GM19395 (cell line): ENCODE results near the gene CLIC4.
"Not testable (repeated sequence)": the region's sequence is repeated elsewhere in the genome, so short reads cannot be mapped to it uniquely, and the experiment has no call there.

Experiments used
- ATAC-seq: cut with Tn5 transposase; IDR thresholded peaks from one replicate; pipeline ENCODE4 v1.9.1; 2021; ENCODE audit warnings: mild to moderate bottlenecking, moderate library complexity; ENCODE audit not compliant: unreplicated experiment

The CLIC4 gene

DNA sequence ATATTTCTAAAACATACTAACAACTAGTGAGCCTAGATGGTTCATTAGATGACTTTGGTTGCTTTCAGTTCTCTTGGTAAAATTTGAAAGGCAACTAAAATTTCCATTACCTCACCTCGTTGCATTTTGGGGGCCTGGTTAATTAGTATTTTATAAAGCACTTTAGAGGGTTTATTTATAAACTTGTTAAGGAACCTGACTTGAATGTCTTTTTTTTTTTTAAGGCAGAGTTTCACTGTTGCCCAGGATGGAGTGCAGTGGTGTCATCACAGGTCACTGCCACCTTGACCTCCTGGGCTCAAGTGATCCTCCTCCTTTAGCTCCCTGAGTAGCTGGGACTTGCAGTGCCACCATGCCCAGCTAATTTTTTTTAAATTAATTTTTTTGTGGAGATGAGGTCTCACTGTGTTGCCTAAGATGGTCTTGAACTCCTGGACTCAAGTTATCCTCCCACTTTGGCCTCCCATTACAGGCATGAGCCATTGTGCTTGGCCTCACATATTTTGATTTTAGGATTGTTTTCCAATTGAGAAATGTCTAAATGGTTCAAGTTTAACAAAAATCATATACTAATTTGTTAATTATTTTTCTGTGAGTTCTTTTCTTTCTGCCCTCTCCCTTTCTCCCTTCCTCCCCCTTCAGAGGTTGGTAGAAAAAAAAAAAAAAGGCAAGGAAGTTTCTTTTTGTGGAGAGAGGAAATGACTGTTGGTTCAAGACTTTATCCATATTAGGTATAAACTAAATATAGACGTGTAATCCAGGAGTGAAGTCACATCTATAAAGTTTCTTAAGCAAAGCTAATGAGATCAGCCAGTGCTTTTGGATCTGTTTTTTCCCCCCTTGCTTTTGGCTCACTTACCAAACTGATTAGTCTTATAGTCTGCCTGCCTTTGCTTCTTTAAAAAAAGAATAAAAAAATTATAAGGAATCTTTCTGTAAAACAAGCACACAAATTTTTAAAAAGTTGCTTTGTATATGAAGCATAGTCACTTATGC is 24.7 kb downstream of the CLIC4 start:
- no peak for ATAC-seq

DNA sequence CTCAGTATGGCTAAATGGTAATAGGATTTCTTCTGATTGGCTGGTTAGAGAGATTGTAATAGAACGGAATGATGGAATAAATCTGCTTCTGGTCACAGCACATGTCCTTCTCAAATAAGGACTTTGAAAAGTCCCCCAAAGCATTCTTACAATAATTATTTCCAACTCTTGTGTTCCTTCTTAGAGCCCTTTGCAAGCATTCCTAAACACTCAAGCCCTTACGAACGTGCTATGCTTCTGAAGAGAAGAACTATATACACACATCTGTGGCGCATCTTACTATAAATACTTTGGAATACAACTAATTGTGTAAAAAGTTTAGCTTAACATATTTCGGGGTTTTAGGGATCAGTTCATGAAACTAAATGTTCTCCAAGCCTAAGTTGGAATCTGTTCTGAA is 25.6 kb downstream of the CLIC4 start:
- no peak for ATAC-seq

DNA sequence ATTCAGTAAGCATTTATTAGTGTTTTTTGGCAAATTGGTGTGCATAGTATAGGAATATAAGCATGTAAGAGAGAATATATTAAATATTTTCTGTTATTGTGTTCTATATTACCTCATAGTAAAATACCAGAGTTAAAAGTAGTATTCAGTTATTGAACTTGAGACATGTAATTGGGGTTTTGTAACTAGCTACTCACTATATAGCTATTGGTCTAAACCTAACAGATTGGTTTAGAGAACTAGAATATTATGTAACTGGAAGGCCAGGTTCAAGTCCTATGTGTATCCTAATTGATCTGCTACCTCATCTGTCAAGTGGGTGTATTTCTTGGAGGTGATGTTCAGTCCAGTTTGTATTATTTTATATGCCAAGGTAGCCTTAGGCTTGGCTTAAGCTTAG is 26.3 kb downstream of the CLIC4 start:
- no peak for ATAC-seq

DNA sequence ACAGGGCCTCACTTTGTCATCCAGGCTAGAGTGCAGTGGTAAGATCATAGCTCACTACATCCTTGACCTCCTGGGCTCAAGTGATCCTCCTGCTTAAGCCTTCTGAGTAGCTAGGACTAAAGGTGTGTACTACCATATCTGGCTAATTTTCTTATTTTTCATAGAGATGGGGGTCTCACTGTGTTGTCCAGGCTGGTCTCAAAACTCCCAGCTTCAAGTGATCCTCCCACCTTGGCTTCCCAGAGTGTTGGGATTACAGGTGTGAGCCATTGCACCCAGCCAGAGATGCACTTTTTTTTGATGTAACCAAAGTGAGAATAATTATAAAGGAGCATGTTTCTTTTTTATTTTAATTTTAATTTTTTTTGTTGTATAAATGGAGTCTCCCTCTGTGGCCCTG is 28.4 kb downstream of the CLIC4 start:
- ATAC-seq: no peak

DNA sequence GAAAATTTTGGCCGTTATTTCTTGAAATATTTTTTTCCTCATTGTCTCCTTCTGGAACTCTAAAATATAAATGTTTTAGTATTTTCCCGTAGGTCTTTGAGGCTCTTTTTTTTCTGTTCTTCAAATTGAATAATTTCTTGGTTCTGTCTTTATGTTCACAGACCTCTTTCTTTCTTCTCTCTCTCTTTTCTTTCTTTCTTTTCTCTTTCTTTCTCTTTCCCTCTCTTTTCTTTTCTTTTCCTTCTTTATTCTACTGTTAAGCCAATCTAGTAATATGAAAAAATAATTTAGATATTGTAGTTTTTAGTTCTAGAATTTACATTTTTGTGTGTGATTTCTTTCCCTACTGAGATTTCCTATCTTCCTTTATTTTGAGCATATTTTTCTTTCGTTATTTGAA is 30.1 kb downstream of the CLIC4 start:
- no peak for ATAC-seq

DNA sequence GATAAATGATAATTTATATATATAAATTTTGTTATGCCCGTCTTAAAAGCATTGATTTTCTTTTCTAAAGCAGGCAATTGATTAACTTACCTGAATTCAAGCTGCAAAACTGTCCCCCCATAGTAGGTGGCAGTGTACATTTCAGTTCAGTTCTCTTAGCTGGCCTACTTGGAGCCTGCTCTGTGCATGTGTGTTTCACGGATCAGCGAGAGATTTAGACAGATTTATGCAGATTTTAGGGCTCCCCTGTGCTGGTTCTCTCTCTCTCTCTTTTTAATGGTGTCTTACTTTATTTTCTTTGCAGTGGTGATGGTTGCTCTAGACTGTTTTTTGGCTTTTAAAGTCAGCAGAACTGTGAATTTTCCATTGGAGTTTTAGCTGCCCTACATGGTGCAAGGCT is 30.7 kb downstream of the CLIC4 start:
- ATAC-seq: no peak

DNA sequence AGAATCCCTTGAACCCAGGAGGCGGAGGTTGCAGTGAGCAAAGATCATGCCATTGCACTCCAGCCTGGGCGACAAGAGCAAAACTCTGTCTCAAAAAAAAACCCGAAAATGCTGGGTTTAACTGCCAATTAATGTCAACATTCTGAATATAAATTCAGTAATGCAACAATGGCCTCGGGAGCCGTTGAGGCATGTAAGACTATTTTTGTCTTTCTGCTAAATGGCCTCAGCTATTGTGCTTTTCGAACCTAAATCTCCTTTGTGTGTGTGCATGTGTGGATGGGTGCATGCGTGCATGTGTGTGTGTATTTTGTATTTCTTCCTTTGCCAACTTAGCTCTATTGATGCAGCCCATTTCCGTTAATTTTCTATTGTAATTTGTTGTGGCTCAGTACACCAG is 31.6 kb downstream of the CLIC4 start:
- no peak for ATAC-seq

DNA sequence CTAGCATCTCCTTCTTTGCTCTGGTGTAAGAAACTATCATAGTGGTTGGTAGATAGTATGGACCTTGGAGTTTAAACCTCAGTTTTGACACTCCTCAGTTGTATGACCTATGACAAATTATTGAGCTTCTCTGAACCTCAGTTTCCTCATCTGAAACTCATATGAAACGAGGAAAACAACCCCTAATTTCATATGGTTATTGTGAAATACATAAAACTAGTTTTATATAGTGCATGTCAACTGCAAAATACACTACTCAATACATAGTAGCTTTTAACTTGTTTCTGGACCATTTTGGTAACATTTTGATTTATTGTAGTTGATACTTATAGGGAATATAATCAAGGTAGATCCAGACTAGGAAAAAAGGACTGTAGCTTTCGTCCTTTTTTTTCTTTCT is 32.9 kb downstream of the CLIC4 start:
- no peak for ATAC-seq

DNA sequence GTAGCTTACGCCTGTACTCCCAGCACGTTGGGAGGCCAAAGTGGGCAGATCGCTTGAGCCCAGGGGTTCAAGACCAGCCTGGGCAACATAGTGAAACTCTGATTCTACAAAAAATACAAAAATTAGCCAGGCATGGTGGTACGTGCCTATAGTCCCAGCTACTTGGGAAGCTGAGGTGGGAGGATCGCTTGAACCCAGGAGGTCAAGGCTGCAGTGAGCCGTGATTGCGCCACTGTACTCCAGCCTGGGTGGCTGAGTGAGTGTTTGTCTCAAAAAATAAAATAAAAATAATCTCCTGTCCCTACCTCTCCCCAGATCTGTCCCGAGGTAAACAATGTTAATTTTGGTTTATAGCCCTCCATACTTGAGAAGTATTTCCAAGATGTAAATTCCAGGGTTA is 34.0 kb downstream of the CLIC4 start:
- ATAC-seq: not testable (repeated sequence)

DNA sequence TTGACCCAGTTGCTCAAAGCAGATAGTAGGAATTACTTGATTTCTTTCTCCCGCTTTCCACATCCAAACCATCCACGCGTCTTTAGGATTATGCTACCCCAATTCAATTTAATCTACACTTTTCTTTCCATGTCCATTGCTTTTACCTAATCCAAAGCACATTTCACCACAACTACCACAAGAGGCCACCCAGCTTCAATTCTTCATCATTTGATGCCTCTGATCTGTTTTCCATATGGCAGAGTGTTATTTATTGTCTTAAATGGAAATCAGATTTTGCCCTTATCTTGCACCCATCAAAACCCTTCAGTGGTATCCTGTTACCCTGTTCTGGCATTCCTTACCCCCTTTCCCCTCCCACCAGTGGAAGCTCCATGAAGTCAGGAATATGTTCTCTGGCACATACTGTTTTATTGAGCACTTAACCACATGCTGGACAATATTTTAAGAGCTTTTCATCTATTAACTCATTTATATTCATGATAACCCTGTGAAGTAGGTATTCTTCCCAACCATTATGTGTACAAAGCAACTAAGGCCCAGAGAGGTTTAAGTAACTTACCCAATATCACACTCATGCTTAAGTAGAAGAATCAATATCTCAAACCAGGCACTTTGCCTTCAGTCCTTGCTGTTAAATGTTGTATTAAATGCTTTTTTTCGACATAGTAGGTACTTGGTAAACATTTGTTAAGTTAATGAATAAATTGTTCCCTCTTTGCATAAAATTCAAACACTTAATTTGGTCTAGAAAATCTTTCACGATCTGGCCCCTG is 34.6 kb downstream of the CLIC4 start:
- ATAC-seq: no peak

DNA sequence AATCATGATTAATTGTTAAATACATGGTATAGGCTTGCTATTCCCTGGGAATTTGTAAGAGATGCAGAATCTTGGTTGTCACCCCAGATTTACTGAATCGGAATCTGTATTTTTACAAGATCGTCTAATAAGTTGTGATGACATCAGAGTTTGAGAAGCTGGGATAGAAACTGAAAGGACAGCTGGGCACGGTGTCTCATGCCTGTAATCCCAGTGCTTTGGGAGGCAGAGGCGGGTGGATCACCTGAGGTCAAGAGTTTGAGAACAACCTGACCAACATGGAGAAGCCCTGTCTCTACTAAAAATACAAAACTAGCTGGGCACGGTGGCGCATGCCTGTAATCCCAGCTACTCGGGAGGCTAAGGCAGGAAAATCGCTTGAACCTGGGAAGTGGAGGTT is 35.4 kb downstream of the CLIC4 start:
- ATAC-seq: not testable (repeated sequence)

DNA sequence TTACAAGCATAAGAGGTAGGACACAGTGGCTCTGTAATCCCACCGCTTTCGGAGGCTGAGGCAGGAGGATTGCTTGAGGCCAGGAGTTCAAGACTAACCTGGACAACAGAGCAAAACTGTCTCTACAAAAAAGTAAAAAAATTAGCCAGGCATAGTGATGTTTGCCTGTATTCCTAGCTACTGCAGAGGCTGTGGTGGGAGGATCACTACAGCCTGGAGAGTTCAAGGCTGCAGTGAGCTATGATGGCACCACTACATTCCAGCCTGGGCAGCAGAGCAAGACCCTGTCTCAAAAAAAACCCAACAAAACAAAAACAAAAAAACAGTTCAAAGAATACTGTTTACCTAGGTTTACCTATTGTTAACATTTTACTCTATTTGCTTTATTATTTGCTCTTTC is 37.4 kb downstream of the CLIC4 start:
- ATAC-seq: no peak

DNA sequence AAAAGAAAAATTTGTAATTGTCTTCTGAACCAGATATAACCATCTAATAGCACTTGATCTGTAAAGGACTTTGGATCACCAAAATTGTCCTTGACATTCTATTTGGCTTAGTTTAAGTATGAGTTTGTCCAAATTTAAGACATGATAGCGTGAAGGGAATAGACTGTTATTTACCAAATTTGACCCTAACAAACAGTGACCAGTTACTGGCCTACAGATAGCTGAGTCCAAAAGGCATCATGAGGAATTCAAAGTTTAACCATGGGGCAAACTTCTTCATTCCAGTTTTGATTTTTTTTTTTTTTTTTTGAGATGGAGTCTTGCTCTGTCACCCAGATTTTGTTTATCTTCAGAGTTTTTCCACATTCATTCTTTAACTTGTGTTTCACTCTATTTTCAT is 38.5 kb downstream of the CLIC4 start:
- no peak for ATAC-seq

DNA sequence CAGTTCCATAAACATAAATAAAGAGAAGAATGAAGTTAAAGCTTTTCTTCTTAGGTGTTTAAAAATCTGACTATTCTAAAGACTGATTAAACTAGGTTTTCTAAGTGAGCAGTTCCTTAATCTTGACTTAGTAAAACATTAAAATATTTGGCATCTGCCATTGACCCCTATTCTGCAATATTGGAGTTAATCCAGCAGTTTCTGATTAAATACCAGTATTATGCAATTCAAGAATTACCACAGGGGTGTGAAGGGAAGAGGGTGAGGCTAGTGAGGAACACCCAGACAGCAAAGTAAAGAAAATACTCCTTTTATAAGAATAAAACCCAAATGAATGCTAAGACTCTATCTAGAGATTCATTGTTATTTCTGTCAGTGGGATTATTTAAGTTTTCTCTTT is 40.9 kb downstream of the CLIC4 start:
- no peak for ATAC-seq

DNA sequence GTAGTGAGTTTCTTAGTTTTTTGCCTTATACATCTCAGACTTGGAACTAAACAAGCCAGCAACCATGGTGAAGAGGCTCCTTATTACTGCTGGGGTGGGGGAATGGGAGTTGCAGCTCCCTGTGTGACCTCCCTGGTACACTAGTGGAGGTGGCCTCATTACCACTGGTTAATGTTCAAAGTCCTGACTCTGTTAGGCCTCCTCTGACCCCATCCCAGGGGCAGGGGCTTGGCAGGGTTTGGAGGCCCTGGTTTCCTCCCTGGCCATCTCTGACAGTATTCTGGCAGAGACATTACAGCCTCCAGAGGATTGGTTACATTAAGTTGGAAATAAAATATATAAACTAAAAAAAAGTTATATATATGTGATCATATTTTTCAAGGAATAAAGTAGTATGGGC is 45.2 kb downstream of the CLIC4 start:
- no peak for ATAC-seq

DNA sequence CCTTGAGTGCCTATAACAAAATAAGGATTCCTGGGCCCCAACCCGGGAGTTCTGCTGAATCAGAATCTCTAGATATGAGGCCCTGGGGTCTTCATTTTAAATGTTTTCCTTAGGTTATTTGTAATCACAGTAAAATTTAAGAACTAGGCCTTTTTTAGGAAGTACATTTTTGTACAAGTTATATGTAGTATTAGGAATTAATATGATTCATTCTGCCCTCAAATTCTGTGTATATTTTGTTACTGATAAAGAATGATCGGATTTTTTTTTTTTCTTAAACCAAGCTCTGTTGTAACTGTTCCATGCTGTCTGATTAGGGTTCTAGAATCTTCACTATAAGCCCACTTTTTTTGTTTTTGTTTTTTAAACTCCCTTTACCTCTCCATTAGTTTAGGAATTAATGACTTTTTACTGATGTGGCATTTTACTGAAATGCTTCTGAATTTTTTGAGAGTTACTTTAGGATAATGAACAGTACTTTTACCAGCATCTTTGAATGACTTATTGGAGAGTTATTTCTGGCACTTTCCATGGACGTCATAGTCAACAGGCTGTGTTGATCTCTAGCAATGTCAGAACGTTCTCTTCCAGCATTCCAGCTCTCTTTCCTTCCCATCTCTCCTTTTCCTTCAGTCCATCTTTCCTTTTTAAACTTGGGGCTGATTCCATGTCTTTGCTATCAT is 48.3 kb downstream of the CLIC4 start:
- no peak for ATAC-seq

DNA sequence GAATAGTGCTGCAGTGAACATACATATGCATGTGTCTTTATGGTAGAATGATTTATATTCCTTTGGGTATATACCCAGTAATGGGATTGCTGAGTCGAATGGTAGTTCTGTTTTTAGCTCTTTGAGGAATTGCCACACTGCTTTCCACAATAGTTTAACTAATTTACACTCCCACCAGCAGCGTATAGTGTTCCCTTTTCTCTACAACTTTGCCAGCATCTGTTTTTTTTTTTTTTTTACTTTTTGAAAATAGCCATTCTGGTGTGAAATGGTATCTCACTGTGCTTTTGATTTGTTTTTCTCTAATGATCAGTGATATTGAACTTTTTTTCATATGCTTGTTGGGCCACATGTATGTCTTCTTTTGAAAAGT is 48.9 kb downstream of the CLIC4 start:
- ATAC-seq: not testable (repeated sequence)

DNA sequence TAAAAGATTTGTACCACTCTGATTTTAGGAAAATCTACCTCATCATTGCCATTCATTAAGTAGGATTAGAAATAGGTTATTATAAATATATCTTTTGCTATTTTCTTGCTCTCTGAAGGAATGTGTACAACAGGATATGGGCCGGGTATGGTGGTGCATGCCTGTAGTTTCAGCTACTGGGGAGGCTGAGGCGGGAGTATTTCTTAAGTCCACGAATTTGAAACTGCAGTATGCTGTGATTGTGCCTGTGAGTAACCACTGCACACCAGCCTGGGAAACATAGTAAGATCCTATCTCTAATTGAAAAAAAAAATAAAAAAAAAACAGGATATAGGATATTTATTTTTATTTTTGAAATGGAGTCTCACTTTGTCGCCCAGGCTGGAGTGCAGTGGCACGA is 50.0 kb downstream of the CLIC4 start:
- no peak for ATAC-seq

DNA sequence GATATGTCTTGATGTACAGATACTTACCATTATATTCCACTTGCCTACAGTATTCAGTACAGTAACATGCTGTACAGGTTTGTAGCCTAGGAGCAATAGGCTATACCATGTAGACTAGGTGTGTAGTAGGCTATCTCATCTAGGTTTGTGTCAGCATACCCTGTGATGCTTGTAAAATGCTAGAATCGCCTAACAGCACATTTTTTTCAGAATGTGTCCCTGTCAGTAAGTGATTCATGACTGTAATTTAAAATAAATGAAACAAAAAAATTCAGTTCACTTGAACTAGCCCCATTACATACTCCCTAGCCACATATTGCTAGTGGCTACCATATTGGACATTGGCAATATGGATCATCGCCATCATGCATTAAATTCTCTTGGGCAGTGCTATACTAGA is 51.3 kb downstream of the CLIC4 start:
- ATAC-seq: no peak

DNA sequence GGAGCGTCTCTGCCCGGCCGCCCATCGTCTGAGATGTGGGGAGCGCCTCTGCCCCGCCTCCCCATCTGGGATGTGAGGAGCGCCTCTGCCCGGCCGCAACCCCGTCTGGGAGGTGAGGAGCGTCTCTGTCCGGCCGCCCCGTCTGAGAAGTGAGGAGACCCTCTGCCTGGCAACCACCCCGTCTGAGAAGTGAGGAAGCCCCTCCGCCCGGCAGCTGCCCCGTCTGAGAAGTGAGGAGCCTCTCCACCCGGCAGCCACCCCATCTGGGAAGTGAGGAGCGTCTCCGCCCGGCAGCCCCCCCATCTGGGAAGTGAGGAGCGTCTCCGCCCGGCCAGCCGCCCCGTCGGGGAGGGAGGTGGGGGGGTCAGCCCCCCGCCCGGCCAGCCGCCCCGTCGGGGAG is 54.0 kb downstream of the CLIC4 start:
- not testable (repeated sequence) for ATAC-seq

DNA sequence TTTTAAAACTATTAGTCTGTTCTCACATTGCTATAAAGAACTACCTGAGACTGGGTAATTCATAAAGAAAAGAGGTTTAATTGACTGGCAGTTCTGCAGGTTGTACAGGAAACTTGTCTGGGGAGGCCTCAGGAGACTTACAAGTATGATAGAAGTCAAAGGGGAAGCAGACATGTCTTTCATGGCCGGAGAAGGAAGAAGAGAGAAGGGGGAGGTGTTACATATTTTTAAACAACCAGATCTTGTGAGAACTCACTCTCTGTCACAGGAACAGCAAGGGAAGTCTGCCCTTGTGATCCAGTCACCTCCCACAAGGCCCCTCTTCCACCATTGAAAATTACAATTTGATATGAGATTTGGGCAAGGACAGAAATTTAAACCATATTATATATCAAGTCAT is 55.9 kb downstream of the CLIC4 start:
- no peak for ATAC-seq

DNA sequence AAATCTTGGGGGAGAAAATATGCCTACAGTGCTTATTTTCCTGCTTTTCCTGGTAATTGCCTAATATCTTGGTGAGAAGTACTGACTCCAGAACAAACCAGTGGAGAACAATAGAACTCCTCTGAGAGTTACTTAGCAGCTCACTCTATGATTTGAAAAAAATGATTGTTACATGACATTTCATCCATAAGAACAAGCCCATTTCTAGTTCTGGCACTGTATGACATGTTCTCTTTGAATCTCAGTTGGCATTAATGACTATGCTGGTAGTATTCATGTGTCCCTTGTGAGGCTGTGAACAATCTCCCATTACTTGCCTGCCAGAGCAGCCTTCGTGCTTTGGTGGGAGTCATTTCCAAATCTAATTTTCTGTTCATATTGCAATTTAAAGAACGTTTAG is 58.0 kb downstream of the CLIC4 start:
- no peak for ATAC-seq
